Hepatic stellate cell (primary cell): ENCODE results near the gene TK2.
"Not testable (repeated sequence)": the region's sequence is repeated elsewhere in the genome, so short reads cannot be mapped to it uniquely, and the experiment has no call there.

Experiments used
- DNase-seq: peaks from one replicate; pipeline ENCODE4 v3.0.0; 2011; ENCODE audit warnings: low spot score

TK2 gene

DNA sequence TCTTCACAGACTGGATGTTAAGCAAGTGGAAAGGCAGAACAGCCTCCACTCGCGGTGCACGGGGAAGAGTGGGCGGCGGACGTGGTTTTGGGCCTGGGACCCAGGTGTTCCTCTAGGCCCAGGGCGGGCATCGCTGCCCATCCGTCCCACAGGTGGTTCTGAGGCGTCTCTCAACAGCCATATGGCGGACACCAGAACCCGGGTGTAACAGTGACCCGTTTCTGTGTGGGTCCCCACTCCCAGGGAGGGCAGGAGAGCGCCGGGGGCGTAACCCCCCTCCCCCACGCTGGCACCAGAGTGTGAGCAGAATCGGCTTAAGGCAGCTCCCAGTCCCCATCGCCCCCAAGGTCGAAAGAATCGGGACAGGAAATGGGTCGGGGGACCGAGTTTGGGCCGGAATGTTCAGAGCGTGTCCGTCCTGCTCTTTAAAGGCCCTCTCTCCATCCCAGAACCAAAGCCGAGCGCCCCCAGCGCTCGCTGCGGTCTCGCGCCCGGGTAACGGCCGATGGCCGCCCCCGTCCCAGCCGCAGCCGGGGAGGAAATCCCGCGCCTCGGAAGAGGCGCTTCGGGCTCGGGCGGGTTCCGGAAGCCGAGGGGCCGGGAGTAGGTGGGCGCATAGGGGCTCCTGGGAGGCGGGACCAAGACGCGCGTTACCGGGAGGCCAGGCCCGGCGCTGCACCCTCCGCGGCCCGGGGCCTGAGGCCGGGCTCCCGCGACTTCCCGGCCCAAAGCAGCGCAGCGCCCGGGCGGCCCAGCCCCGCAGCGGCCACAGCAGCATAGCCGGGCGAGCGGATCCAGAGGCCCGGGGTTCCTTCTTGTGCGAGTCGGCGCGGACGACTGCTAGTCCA is at the start of gene TK2:
Gene TK2, minus strand, starts transcription at position 839 of the 848 bp plus-strand sequence. Its CDS starts 61 bp downstream, at position 778.
- peak; percentile 83 for DNase-seq

GRCh38 chr16:66598111-66598510 is 48.2 kb upstream of the TK2 start:
- DNase-seq = no peak

GRCh38 chr16:66596986-66597848 is 47.3 kb upstream of the TK2 start:
- DNase-seq = no peak

GRCh38 chr16:66596559-66596958 is 46.6 kb upstream of the TK2 start:
- DNase-seq = not testable (repeated sequence)

DNA sequence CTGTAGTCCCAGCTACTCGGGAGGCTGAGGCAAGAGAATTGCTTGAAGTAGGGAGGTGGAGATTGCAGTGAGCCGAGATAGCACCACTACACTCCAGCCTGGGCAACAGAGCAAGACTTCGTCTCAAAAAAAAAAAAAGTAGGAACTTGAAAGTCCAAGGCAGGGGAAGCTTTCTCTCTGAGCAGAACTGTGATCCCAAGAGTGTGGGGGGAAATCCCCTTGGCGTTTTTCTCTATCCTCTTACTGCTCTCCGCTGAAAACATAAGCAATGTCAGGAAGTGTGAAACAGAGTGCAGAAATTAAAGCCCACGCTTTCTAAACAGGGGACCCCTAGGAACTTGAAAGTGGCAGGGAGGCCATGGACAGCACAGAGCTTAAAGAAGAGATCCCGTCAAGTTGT is 44.8 kb upstream of the TK2 start:
- DNase-seq = no peak

DNA sequence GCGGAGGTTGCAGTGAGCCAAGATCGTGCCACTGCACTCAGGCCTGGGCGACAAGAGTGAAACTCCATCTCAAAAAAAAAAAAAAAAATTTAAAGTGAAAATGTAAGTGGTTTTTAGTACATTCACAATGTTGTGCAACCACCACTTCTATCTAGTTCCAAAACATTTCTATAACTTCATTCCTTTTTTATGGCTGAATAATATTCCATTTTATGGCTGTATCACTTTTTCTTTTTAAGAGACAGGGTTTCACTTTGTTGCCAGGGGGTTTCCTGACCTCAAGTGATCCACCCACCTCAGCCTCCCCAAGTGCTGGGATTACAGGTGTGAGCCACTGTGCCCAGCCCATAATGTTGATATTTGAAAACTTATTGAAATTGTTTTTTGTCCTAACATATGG is 42.9 kb upstream of the TK2 start:
- DNase-seq = no peak

DNA sequence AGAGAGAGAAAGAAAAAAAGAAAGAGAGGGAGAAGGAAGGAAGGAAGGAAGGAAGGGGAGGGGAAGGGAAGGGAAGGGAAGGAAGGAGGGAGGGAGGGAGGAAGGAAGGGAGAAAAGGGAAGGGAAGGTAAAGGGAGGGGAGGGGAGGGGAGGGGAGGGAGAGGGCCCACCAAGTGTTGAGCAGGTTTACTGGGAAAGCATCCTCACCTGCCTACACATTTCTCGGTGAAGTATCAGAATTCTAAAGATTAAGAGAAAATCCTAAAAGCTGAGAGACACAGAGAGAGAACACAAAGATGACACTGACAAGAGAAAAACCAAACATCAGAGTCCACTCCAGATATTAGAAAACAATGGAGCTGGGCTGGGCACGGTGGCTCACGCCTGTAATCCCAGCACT is 42.3 kb upstream of the TK2 start:
- DNase-seq = no peak

DNA sequence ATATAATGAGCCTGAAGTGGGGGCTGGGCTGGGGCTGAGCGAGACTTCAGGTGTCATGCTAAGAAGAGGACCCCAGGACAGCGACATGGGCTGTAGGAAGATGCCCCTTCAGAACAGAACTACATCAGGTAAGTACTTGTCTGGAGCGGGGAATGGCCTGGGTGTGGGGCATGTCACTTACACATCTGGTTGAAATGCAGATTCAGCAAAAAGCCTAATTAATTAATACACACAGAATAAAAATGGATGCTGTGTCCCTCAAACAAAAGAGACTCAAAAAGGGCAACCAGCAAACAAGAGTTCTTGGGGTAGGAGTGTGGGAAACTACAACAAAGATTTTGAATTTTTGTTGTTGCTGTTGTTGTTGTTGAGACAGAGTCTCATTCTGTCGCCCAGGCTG is 41.1 kb upstream of the TK2 start:
- no peak for DNase-seq

- no peak for DNase-seq
Observed at GRCh38 chr16:66590322-66590721, 40.4 kb upstream of the TK2 start.

GRCh38 chr16:66588981-66589713 is 39.2 kb upstream of the TK2 start:
- peak; percentile 13 for DNase-seq

- DNase-seq = no peak
Observed at GRCh38 chr16:66587881-66588600, 38.1 kb upstream of the TK2 start.

GRCh38 chr16:66585481-66586239 is 35.7 kb upstream of the TK2 start:
- DNase-seq = no peak

- peak; percentile 18 for DNase-seq
Observed at GRCh38 chr16:66581246-66581952, 31.5 kb upstream of the TK2 start.

- DNase-seq = peak; percentile 73
Observed at GRCh38 chr16:66580605-66581209, 30.8 kb upstream of the TK2 start.

DNA sequence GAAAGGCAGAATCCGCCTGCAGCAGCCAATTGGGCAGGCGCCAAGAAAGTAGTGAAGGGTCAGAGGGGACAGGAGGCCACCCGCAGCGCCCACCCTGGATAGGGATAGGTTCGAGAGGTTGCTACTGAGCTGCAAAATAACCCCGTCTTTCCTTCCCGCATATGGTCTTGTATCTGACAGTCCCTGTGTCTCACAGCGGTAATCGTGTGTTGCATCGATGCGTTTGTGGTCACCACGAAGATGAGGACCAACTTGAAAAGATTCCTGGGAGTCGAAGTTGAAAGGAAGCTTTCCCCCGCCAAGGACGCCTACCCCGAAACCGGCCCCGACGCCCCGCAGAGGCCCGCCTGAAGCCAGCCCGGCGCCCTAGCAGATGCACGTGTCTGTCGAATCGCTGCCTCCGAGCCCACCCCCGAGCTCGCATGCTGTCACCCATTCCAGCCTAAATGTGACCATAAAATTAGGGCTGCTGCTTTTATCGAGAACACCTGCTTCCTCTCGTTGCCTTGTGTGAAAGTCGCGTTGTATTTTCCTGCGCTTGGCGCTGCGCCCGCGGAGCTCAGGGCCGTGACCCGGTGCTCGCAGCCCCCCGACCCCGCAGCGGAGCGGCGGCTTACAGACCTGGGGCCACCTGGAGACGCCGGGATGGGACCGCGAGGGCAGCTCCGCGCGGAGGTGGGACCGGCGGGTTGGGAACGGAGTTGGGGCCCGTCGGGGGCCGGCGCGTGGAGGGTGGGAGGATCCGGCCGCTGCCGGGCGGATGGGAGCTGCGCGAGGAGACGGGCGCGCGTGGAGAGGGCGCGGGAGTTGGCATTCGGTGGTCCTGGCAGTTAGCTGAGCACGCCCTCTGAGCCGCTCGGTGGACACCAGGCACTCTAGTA is 29.0 kb upstream of the TK2 start, which contains the start of gene CMTM2:
Gene CMTM2, plus strand, starts transcription at position 813 of the 881 bp plus-strand sequence. CDS start 145 bp downstream, outside the sequence.
- DNase-seq = no peak

- no peak for DNase-seq
Observed at GRCh38 chr16:66576296-66576695, 26.4 kb upstream of the TK2 start.

DNA sequence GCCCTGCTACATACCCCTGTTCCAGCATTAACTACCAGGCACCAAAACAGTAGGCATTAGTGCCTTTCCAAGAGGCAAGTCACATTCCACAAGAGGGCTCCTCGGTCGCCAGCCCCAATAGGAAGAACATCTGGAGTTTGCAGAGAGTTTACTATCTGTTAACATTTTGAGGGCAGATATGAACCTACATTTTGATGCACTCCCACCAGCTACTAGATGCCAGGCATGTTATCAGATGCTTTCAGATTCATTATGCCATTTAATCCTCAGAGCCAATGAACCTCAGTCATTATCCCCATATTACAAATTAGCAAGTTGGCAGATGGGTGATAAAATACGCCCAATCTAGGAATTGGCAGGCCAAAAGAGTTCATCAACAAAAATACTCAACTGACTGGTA is 25.1 kb upstream of the TK2 start:
- DNase-seq = no peak

DNA sequence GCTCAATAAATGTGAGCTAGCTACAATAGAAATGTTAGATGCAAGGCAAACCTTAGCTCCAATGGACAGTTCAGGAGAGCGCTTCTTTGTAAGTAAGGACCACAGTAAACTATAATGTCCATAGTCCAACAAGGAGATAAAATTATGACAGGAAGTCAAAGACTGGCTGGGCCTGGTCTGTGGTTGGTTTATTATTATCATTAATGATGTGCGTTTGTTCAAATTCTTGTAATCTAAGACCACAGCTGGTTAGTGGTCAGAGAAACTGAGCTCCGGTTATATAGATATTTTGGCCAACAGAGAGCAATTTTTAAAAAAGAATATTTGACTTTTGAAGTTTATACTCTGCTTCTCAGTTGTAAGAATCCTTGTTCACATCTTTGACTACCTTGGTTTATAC is 24.6 kb upstream of the TK2 start:
- no peak for DNase-seq

DNA sequence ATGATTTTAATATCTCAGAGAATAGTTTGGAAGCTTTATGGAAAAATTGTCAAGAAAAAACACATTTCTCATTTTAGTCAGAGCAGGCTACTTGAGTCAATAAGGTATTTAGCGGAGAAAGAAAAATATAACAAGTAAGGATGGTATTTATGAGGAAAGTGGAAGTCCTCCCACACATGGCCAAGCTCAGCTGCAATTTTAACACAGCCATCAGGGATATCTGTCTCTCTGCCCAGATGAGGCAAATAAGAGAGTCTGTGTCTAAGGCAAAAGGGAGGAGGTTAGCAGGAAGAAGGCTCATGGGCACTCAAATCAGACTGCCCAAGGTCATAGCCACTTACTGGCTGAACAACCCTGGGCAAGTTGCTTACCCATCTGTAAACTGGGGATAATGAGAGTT is 24.2 kb upstream of the TK2 start:
- no peak for DNase-seq
